ENCODE results near the gene RALGAPA1.

DNA sequence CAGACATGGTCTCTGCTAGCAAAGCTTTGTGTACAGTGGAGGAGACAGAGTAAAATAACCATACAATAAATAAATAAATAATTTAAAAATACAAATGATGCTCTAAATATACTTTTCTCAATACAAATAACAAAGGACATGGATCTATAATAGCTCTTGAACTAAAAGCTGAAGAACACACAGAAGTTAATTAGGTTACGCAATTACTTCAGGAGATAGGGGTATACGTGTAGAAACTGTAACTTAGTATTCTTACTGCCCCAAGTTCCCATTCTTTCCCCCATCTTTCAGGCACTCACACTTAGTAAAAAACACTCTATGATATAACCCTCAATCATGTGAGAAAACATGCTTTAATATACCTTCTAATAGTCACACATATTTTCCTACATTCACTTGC, 231.0 kb downstream of the RALGAPA1 start:
- TF ChIP-seq POLR2A (IDR thresholded peaks at IDR 0.05) = no peak
- TF ChIP-seq, protein P1, sequence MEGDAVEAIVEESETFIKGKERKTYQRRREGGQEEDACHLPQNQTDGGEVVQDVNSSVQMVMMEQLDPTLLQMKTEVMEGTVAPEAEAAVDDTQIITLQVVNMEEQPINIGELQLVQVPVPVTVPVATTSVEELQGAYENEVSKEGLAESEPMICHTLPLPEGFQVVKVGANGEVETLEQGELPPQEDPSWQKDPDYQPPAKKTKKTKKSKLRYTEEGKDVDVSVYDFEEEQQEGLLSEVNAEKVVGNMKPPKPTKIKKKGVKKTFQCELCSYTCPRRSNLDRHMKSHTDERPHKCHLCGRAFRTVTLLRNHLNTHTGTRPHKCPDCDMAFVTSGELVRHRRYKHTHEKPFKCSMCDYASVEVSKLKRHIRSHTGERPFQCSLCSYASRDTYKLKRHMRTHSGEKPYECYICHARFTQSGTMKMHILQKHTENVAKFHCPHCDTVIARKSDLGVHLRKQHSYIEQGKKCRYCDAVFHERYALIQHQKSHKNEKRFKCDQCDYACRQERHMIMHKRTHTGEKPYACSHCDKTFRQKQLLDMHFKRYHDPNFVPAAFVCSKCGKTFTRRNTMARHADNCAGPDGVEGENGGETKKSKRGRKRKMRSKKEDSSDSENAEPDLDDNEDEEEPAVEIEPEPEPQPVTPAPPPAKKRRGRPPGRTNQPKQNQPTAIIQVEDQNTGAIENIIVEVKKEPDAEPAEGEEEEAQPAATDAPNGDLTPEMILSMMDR (IDR thresholded peaks at IDR 0.05) = no peak
